RPMI7951 (cell line): ENCODE results near the gene PRSS1. TPM values are rescaled to one million over a fixed set of nuclear protein-coding genes. Genes with fewer than 3 reads are reported as not detected.

Experiments used
- DNase-seq: peaks from one replicate; pipeline ENCODE4 v3.0.0-alpha.2; 2012; ENCODE audit warnings: low read depth
- total RNA-seq: library from RNA; depleted of rRNA; stranded (reverse); fragments of >200 nt; shearing (Covaris generic); gene quantifications from 2 replicates; pipeline ENCODE4 v1.2.3, GENCODE V29; 2014; rRNA removed

The PRSS1 gene
- total RNA-seq, 1 experiment from 2014 or later: not detected

DNA sequence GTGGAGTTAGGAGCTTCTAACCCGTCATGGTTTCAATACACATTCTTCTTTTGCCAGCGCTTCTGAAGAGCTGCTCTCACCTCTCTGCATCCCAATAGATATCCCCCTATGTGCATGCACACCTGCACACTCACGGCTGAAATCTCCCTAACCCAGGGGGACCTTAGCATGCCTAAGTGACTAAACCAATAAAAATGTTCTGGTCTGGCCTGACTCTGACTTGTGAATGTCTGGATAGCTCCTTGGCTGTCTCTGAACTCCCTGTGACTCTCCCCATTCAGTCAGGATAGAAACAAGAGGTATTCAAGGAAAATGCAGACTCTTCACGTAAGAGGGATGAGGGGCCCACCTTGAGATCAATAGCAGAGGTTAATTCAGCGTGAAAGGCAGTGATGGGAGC lies 43.9 kb downstream of the PRSS1 start:
- no peak for DNase-seq

- DNase-seq: no peak
Measured at GRCh38 chr7:142795339-142795863, 46.1 kb downstream of the PRSS1 start.

DNA sequence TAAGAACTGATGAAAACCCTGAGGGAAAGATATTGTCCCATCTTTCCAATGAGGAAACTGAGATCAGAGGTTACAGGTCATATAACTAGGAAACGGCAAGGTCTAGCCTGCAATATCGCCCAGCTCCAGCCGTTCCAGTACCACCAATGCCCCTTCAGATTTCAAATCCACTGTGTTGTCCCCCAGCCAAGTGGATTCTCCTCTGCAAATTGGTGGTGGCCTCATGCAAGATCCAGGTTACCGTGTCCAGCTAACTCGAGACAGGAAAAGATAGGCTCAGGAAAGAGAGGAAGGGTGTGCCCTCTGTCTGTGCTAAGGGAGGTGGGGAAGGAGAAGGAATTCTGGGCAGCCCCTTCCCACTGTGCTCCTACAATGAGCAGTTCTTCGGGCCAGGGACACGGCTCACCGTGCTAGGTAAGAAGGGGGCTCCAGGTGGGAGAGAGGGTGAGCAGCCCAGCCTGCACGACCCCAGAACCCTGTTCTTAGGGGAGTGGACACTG lies 46.8 kb downstream of the PRSS1 start:
- DNase-seq: no peak

GRCh38 chr7:142796501-142797390 lies 47.5 kb downstream of the PRSS1 start:
- no peak for DNase-seq

DNA sequence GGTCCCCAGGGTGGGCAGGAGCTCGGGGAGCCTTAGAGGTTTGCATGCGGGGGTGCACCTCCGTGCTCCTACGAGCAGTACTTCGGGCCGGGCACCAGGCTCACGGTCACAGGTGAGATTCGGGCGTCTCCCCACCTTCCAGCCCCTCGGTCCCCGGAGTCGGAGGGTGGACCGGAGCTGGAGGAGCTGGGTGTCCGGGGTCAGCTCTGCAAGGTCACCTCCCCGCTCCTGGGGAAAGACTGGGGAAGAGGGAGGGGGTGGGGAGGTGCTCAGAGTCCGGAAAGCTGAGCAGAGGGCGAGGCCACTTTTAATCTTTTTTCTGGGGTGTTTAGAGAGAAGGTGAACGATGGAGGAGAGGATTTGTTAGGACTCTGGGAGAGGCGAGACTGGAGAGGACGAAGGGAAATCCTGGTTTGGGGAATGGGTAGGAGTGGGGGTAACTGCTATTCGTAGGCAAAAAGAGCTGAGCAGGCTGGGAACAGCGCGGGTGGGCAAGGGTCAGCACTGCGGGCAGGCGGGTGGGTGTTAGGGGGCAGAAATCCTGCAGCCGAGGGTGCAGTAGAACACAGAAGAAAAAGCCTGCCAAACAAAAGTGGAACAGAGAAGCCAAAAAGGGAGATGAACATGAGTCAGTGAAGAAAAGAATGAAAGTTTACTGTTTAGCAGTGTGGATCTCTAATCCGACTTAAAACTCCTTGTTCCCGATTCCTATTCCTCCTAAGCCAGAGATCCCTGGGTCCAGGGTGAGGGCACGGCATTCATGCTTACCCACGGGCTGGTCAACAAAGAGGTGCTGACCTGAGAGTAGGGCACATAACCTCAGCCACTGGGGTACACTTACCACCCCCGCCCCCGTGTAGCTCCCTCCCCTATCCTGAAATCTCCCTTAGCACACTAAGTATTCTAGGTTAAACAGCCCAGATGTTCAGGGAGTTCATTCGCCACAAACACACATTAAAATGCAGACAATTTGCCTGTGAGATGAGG lies 48.4 kb downstream of the PRSS1 start:
- no peak for DNase-seq

- DNase-seq: no peak
Measured at GRCh38 chr7:142798451-142799436, 49.5 kb downstream of the PRSS1 start.

DNA sequence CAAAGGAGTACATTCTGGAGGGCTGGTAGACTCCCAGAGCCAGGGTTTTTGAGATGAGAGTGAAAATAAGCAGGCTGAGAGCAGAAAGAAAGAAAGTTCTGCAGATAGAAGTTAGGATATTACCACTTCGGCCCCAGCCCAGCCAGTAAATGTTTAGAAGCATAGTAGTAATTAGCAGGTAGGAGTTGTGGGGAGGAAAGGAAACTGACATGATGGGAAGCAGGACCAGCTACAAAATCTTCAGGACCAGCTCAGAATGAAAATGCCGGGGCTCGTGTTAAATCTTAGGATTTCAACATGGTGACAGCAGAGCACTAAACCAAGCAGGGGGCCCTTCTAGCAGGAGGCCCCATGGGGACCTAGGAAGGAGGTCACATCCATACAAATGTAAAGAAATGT lies 50.2 kb downstream of the PRSS1 start:
- DNase-seq: no peak

DNA sequence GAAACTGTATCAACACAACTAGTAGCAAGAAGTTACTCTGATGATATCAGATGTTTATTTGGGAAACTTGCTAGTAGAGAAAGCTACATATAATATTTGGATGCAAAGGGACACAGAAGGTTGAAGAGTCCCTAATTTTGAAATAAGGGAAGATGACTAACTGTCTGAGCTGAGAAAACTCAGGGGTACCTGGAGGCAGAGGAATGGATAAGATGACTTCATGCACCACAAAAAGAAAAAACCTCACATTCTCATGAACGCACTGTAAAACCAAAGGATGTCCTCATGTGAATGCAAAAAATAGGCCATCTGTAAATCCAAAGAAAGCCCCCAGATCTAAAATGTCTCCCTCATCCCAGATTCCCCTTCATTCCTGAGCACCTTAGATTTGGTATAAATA lies 50.8 kb downstream of the PRSS1 start:
- no peak for DNase-seq

GRCh38 chr7:142800699-142801260 lies 51.5 kb downstream of the PRSS1 start:
- no peak for DNase-seq

DNA sequence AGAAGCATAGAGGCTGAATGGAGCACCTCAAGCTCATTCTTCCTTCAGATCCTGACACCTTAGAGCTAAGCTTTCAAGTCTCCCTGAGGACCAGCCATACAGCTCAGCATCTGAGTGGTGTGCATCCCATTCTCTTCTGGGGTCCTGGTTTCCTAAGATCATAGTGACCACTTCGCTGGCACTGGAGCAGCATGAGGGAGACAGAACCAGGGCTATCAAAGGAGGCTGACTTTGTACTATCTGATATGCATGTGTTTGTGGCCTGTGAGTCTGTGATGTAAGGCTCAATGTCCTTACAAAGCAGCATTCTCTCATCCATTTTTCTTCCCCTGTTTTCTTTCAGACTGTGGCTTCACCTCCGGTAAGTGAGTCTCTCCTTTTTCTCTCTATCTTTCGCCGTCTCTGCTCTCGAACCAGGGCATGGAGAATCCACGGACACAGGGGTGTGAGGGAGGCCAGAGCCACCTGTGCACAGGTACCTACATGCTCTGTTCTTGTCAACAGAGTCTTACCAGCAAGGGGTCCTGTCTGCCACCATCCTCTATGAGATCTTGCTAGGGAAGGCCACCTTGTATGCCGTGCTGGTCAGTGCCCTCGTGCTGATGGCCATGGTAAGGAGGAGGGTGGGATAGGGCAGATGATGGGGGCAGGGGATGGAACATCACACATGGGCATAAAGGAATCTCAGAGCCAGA lies 52.5 kb downstream of the PRSS1 start:
- no peak for DNase-seq

- DNase-seq: no peak
Measured at GRCh38 chr7:142802301-142802700, 53.0 kb downstream of the PRSS1 start.

Other genes starting within 250 kb of the PRSS1 start
- not detected in 2 replicates for gene PRSS2, start 21.5 kb downstream of the PRSS1 start, total RNA-seq
- not detected in 2 replicates for gene EPHB6, start 105.6 kb downstream of the PRSS1 start, total RNA-seq
- not detected in 2 replicates for gene TRPV6, start 136.3 kb downstream of the PRSS1 start, total RNA-seq
- not detected in 2 replicates for gene TRPV5, start 184.3 kb downstream of the PRSS1 start, total RNA-seq
- not detected in 2 replicates for gene LLCFC1, start 190.0 kb downstream of the PRSS1 start, total RNA-seq
- not detected in 2 replicates for gene KEL, start 212.9 kb downstream of the PRSS1 start, total RNA-seq